Mucosa of stomach (tissue), 1 donor: Measurements from ENCODE around the gene RAI1.
A peak's percentile ranks its signal among the peaks of the same experiment; 100 is the strongest.

Experiments
- H3K27me3 ChIP-seq: one replicate; pipeline ENCODE4 v1.7.0; 2013; ENCODE audit warnings: mild to moderate bottlenecking, low read length; ENCODE audit not compliant: control insufficient read depth, insufficient read depth
- H3K36me3 ChIP-seq: one replicate; pipeline ENCODE4 v1.7.0; 2013; ENCODE audit warnings: low read length; ENCODE audit not compliant: control insufficient read depth, insufficient read depth
- H3K4me1 ChIP-seq: one replicate; pipeline ENCODE4 v1.7.0; 2013; ENCODE audit warnings: mild to moderate bottlenecking, low read length; ENCODE audit not compliant: control insufficient read depth, insufficient read depth
- H3K4me3 ChIP-seq: one replicate; pipeline ENCODE4 v1.7.0; 2013; ENCODE audit warnings: low read length
- H3K9ac ChIP-seq: one replicate; pipeline ENCODE4 v1.7.0; 2013; ENCODE audit warnings: mild to moderate bottlenecking, low read length, moderate library complexity
- H3K9me3 ChIP-seq: one replicate; pipeline ENCODE4 v1.7.0; 2013; ENCODE audit warnings: mild to moderate bottlenecking, low read length, moderate library complexity; ENCODE audit not compliant: control insufficient read depth
- donor health status: Pancreatic carcinoma.

RAI1 gene

GRCh38 chr17:17826942-17827785, 145.9 kb downstream of the RAI1 start:
- Histone ChIP-seq H3K9me3 (no peaks in the 10 kb centered on the region), H3K27me3 (no peaks in the 10 kb centered on the region), H3K4me1 (peaks cover 61% of the 10 kb centered on the region), H3K9ac (no peak overlapping the region), H3K4me3 (no peak overlapping the region), H3K36me3 (no peaks in the 10 kb centered on the region)

- Histone ChIP-seq H3K27me3 (no peaks in the 10 kb centered on the region), H3K36me3 (no peaks in the 10 kb centered on the region), H3K4me1 (peaks cover 52% of the 10 kb centered on the region), H3K9me3 (no peaks in the 10 kb centered on the region), H3K9ac (no peak overlapping the region), H3K4me3 (no peak overlapping the region)
Observed at GRCh38 chr17:17827826-17828621, 146.8 kb downstream of the RAI1 start.

DNA sequence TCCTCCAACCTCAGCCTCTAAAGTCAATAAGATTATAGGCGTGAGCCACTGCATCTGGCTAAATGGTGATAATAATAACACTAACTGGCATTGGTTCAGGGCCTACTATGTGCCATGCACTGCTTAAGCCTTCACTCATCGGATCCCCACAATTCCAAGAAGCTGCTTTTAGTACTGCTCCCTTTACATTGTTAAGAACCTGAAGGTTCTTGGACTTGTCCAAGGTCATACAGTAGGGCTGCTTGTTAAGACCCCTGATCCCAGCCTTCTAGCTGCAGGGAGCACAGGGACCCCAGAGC, 149.0 kb downstream of the RAI1 start:
- no peak overlapping the region for H3K9ac ChIP-seq
- H3K9me3 ChIP-seq = no peaks in the 10 kb centered on the region
- peaks cover 39% of the 10 kb centered on the region for H3K4me1 ChIP-seq
- H3K4me3 ChIP-seq = no peak overlapping the region
- H3K36me3 ChIP-seq = no peaks in the 10 kb centered on the region
- H3K27me3 ChIP-seq = no peaks in the 10 kb centered on the region

- Histone ChIP-seq H3K9ac (no peak overlapping the region), H3K9me3 (no peaks in the 10 kb centered on the region), H3K4me3 (no peak overlapping the region), H3K36me3 (no peaks in the 10 kb centered on the region), H3K4me1 (peaks cover 39% of the 10 kb centered on the region), H3K27me3 (no peaks in the 10 kb centered on the region)
Observed at GRCh38 chr17:17830740-17831207, 149.5 kb downstream of the RAI1 start.

GRCh38 chr17:17831208-17832031, 150.2 kb downstream of the RAI1 start:
- H3K36me3 ChIP-seq = no peaks in the 10 kb centered on the region
- no peaks in the 10 kb centered on the region for H3K9me3 ChIP-seq
- peaks cover 35% of the 10 kb centered on the region for H3K4me1 ChIP-seq
- H3K27me3 ChIP-seq = no peaks in the 10 kb centered on the region
- H3K4me3 ChIP-seq = no peak overlapping the region
- H3K9ac ChIP-seq = no peak overlapping the region

GRCh38 chr17:17832032-17832363, 150.7 kb downstream of the RAI1 start:
- Histone ChIP-seq H3K9ac (no peak overlapping the region), H3K4me1 (peaks cover 36% of the 10 kb centered on the region), H3K27me3 (no peaks in the 10 kb centered on the region)

DNA sequence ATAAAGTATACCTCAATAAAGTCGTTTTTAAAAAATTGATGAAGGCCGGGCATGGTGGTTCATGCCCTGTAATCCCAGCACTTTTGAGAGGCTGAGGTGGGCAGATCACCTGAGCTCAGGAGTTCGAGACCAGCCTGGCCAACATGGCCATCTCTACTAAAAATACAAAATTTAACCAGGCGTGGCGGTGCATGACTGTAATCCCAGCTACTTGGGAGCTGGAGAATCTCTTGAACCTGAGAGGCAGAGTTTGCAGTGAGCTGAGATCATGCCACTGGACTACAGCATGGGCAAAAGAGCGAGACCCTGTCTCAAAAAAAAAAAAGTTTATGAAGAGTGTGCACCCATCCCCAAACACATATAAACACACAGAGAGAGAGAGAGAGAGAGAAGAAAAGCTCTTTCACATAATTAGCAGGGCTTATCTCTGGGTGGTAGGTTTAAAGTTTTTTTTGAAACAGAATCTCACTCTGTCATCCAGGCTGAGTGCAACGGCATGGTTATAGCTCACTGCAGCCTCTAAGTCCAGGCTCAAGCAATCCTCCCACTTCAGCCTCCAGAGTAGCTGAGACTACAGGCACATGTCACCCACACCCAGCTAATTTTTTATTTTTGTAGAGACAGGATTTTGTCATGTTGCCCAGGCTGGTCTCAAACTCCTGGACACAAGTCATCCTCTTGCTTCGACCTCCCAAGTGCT, 152.6 kb downstream of the RAI1 start:
- peak overlapping the region; percentile 40 for H3K9ac ChIP-seq
- H3K27me3 ChIP-seq = no peaks in the 10 kb centered on the region
- no peaks in the 10 kb centered on the region for H3K36me3 ChIP-seq
- H3K9me3 ChIP-seq = no peaks in the 10 kb centered on the region
- no peak overlapping the region for H3K4me3 ChIP-seq
- peaks cover 53% of the 10 kb centered on the region for H3K4me1 ChIP-seq

More at GRCh38 chr17:17832032-17832363, 150.7 kb downstream of the RAI1 start:
- Histone ChIP-seq H3K9me3 (no peaks in the 10 kb centered on the region), H3K4me3 (no peak overlapping the region), H3K36me3 (no peaks in the 10 kb centered on the region)

- no peaks in the 10 kb centered on the region for H3K36me3 ChIP-seq
- H3K4me1 ChIP-seq = peaks cover 53% of the 10 kb centered on the region
- no peak overlapping the region for H3K4me3 ChIP-seq
- H3K27me3 ChIP-seq = no peaks in the 10 kb centered on the region
- H3K9ac ChIP-seq = peak overlapping the region; percentile 92
- no peaks in the 10 kb centered on the region for H3K9me3 ChIP-seq
Observed at GRCh38 chr17:17834974-17835373, 153.7 kb downstream of the RAI1 start.

GRCh38 chr17:17835415-17836249, 154.4 kb downstream of the RAI1 start:
- H3K36me3 ChIP-seq = no peaks in the 10 kb centered on the region
- H3K27me3 ChIP-seq = no peaks in the 10 kb centered on the region
- H3K9me3 ChIP-seq = no peaks in the 10 kb centered on the region
- H3K4me1 ChIP-seq = peaks cover 51% of the 10 kb centered on the region
- H3K4me3 ChIP-seq = no peak overlapping the region
- peak overlapping the region; percentile 92 for H3K9ac ChIP-seq

DNA sequence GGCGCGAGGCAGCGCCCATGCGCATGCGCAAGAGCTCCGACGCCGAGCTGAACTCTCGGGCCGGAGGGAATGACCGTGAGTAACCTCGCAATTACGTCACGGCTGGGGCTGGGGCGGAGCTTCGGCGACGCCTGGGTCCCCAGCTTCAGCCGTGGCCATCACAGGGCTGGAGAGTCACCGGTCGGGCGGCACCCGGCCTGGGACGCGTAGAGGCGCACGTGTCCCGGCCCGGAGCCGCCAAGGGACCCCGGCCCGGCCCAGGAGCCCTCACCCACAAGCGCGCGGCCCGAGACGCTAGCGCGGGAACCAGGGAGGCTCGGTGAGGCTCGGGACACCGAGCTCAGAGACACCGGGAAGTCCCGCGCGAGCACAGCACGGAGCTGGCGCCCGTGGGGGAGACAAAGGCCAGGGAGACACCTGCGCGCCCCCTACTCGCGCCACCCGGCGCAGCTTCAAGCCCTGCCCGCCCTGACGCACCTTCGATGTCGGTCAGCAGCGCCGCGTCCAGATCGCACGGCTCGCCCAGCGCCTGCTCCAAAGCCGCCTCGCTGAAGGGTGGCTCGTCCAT, 155.1 kb downstream of the RAI1 start:
- H3K4me1 ChIP-seq = peaks cover 52% of the 10 kb centered on the region
- H3K36me3 ChIP-seq = no peaks in the 10 kb centered on the region
- peak overlapping the region; percentile 92 for H3K9ac ChIP-seq
- no peaks in the 10 kb centered on the region for H3K27me3 ChIP-seq
- H3K9me3 ChIP-seq = no peaks in the 10 kb centered on the region
- H3K4me3 ChIP-seq = peak overlapping the region; percentile 39
